Memory B cell (primary cell): Measurements from ENCODE around the gene ZNF646.

Experiments
- ATAC-seq: fragments of 150-1000 bp; cut with Tn5 transposase; 2 replicates; pipeline ENCODE4 v1.10.0; 2021; ENCODE audit warnings: low read depth, mild to moderate bottlenecking, moderate library complexity
- DNase-seq, 2 donors: peaks; one replicate each; pipeline ENCODE4 v3.0.0; 2022; ENCODE audit warnings: low spot score in 2 of 2
- H3K27ac Mint-ChIP-seq: one replicate; pipeline ENCODE4 v1.8.0; 2022; ENCODE audit warnings: mild to moderate bottlenecking, moderate library complexity, mixed read lengths
- H3K27me3 Mint-ChIP-seq: one replicate; pipeline ENCODE4 v1.8.0; 2022; ENCODE audit warnings: mixed read lengths
- H3K36me3 Mint-ChIP-seq: one replicate; pipeline ENCODE4 v1.8.0; 2022; ENCODE audit warnings: mild to moderate bottlenecking, mixed read lengths
- H3K4me1 Mint-ChIP-seq: one replicate; pipeline ENCODE4 v1.8.0; 2022; ENCODE audit warnings: mixed read lengths
- H3K4me3 Mint-ChIP-seq: one replicate; pipeline ENCODE4 v1.8.0; 2022; ENCODE audit warnings: mild to moderate bottlenecking, moderate library complexity, mixed read lengths
- H3K9me3 Mint-ChIP-seq: one replicate; pipeline ENCODE4 v1.8.0; 2022; ENCODE audit warnings: mixed read lengths

Gene ZNF646

DNA sequence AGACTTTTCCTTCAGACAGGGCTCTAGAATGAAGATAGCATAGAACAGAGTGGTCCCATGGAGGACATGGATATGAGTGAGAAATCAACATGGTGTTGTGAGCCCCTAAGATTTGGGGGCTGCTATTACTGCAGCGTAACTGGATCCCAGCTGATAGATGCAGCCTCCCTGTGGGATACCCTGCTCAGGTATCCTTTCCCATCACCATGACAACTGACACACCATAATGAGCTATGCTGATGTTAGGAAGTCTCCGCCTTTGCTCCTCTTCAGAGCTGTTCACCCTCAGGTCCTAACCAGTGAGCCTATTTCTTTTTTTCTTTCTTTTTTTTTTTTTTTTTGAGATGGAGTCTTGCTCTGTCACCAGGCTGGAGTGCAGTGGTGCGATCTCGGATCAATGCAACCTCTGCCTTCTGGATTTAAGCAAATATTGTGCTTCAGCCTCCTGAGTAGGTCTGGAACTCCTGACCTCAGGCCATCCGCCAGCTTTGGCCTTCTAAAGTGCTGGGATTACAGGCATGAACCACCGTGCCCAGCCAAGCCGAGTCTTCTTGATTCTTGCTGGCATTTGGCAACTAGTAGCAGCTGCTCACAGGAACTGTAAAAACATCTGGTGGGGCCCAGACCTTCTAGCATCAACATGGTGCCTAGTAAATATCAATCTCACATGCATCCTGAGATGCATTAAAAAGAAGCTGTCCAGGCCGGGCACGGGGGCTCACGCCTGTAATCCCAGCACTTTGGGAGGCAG lies 23.8 kb upstream of the ZNF646 start:
- Mint-ChIP-seq H3K4me3 (no peak overlapping the region), H3K36me3 (peaks cover 3% of the 10 kb centered on the region), H3K9me3 (no peaks in the 10 kb centered on the region), H3K27ac (no peak overlapping the region), H3K27me3 (peaks cover 2% of the 10 kb centered on the region), H3K4me1 (peaks cover 5% of the 10 kb centered on the region)
- ATAC-seq = no peak
- DNase-seq = no peak

GRCh38 chr16:31052114-31052513 lies 22.1 kb upstream of the ZNF646 start:
- Mint-ChIP-seq H3K4me1 (peaks cover 5% of the 10 kb centered on the region), H3K4me3 (no peak overlapping the region), H3K36me3 (peaks cover 3% of the 10 kb centered on the region), H3K27me3 (peaks cover 2% of the 10 kb centered on the region), H3K9me3 (no peaks in the 10 kb centered on the region), H3K27ac (no peak overlapping the region)
- DNase-seq = no peak
- ATAC-seq = no peak

DNA sequence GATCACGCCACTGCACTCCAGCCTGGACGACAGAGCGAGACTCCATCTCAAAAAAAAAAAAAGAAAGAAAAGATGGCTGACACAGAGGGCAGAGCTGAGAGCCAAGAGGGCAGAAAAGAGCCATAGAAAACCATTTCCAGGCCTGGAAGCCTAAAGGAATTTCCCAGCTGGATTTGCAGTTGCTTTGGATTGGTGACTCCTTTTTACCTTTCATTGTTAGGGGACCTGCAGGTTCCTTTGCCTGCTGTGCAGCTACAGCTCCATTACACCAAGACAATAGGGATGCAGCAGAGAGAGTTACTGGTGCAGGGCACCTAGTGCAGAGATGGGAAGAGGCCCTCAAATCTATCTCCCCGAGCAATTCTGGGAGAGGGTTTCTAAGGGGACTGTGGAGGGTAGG lies 18.6 kb upstream of the ZNF646 start:
- no peak overlapping the region for H3K4me3 Mint-ChIP-seq
- no peak for DNase-seq
- no peak overlapping the region for H3K27ac Mint-ChIP-seq
- H3K9me3 Mint-ChIP-seq = no peaks in the 10 kb centered on the region
- peaks cover 2% of the 10 kb centered on the region for H3K27me3 Mint-ChIP-seq
- no peak for ATAC-seq
- no peaks in the 10 kb centered on the region for H3K4me1 Mint-ChIP-seq
- H3K36me3 Mint-ChIP-seq = peaks cover 5% of the 10 kb centered on the region

GRCh38 chr16:31061126-31061812 lies 13.0 kb upstream of the ZNF646 start:
- no peak for DNase-seq
- Mint-ChIP-seq H3K4me1 (no peaks in the 10 kb centered on the region), H3K9me3 (no peaks in the 10 kb centered on the region), H3K4me3 (no peak overlapping the region), H3K27ac (no peak overlapping the region), H3K27me3 (no peaks in the 10 kb centered on the region), H3K36me3 (peaks cover 15% of the 10 kb centered on the region)
- no peak for ATAC-seq

- H3K27me3 Mint-ChIP-seq = no peaks in the 10 kb centered on the region
- no peak overlapping the region for H3K27ac Mint-ChIP-seq
- H3K36me3 Mint-ChIP-seq = peaks cover 15% of the 10 kb centered on the region
- DNase-seq (no peak), ATAC-seq (no peak)
- no peaks in the 10 kb centered on the region for H3K9me3 Mint-ChIP-seq
- no peaks in the 10 kb centered on the region for H3K4me1 Mint-ChIP-seq
- H3K4me3 Mint-ChIP-seq = no peak overlapping the region
These were observed 12.3 kb upstream of the ZNF646 start for GRCh38 chr16:31061813-31062440.

GRCh38 chr16:31063495-31063842 lies 10.8 kb upstream of the ZNF646 start:
- Mint-ChIP-seq H3K9me3 (no peaks in the 10 kb centered on the region), H3K4me1 (peaks cover 3% of the 10 kb centered on the region), H3K27me3 (no peaks in the 10 kb centered on the region), H3K36me3 (peaks cover 13% of the 10 kb centered on the region), H3K4me3 (no peak overlapping the region), H3K27ac (no peak overlapping the region)
- ATAC-seq (no peak), DNase-seq (no peak)

GRCh38 chr16:31063843-31064611 lies 10.2 kb upstream of the ZNF646 start:
- H3K27ac Mint-ChIP-seq = no peak overlapping the region

DNA sequence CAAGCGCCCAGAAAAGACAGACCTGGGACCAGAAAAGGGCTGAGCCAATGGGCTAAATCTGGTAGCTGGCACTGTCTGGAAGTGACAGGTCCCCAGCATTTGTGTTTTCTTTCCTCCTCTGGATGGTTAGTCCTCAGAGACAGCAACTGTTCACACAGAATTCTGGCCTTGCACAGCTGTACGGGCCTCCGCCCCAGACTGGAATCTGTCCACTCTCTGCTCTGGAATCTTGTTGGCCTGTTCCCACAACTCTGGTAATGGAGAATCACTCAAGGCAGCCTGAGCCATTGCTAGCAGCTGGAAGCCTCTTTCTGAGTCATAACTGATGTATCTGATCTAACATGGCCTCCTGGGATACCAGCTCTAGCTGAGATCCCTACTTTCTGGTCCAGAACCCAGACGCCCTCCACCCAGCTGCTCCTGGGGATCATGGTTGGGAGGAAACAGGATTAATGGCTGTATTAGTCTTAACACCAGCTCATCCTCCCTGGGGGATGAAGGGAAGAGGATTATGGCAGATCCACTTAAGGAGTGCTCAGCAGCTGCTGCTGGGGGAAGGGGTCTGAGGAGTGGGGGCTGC lies 9.2 kb upstream of the ZNF646 start:
- Mint-ChIP-seq H3K27ac (peak overlapping the region; percentile 55), H3K9me3 (no peaks in the 10 kb centered on the region), H3K27me3 (no peaks in the 10 kb centered on the region), H3K4me3 (no peak overlapping the region), H3K36me3 (peaks cover 15% of the 10 kb centered on the region), H3K4me1 (peaks cover 10% of the 10 kb centered on the region)
- no peak for ATAC-seq
- DNase-seq = no peak

More at GRCh38 chr16:31063843-31064611, 10.2 kb upstream of the ZNF646 start:
- peaks cover 5% of the 10 kb centered on the region for H3K4me1 Mint-ChIP-seq
- H3K36me3 Mint-ChIP-seq = peaks cover 13% of the 10 kb centered on the region
- H3K27me3 Mint-ChIP-seq = no peaks in the 10 kb centered on the region
- H3K4me3 Mint-ChIP-seq = no peak overlapping the region
- ATAC-seq (no peak), DNase-seq (no peak)
- H3K9me3 Mint-ChIP-seq = no peaks in the 10 kb centered on the region

GRCh38 chr16:31067342-31067741 lies 6.9 kb upstream of the ZNF646 start:
- Mint-ChIP-seq H3K36me3 (peaks cover 12% of the 10 kb centered on the region), H3K4me1 (peaks cover 18% of the 10 kb centered on the region), H3K27me3 (no peaks in the 10 kb centered on the region), H3K27ac (no peak overlapping the region), H3K4me3 (no peak overlapping the region), H3K9me3 (no peaks in the 10 kb centered on the region)
- no peak for DNase-seq
- no peak for ATAC-seq

- H3K9me3 Mint-ChIP-seq = no peaks in the 10 kb centered on the region
- no peak for DNase-seq
- H3K4me1 Mint-ChIP-seq = peaks cover 35% of the 10 kb centered on the region
- ATAC-seq = no peak
- no peaks in the 10 kb centered on the region for H3K27me3 Mint-ChIP-seq
- peak overlapping the region; percentile 39 for H3K4me3 Mint-ChIP-seq
- no peak overlapping the region for H3K27ac Mint-ChIP-seq
- H3K36me3 Mint-ChIP-seq = peaks cover 2% of the 10 kb centered on the region
These were observed 2.4 kb upstream of the ZNF646 start for GRCh38 chr16:31071861-31072260.

DNA sequence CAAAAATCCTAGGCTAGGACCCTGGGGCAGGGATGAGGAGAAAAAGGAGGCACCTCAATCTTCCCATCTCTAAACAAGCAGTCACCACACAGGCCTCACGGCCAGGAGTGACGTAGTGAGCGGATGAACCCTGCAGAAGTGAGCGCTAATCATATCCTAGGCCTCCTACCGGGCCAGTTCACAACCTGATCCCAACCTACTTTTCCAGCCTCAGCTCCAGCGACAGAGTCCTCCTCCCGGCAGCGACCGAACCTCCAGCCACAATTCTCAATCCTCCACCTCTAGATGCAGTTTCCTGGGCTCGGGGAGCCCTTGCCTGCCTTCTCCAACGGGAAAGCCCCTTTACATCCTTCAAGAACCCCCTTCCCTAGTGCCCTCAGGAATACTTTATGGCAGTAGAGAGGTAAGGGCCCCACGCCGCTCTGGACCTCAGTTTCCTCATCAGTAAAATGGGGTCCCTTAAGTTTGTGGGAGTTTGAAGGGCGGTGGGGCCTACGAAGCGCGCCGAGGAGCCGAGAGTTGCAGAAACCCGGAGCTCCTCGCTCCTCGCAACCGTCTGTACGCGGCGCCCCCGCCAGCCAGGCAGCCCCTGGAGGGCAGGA lies 1.6 kb upstream of the ZNF646 start:
- DNase-seq = no peak
- H3K9me3 Mint-ChIP-seq = no peaks in the 10 kb centered on the region
- ATAC-seq = no peak

GRCh38 chr16:31073142-31073969 lies 866 bp upstream of the ZNF646 start:
- peak; percentile 55 for ATAC-seq
- H3K27ac Mint-ChIP-seq = peak overlapping the region; percentile 95

More for the DNA sequence above, 1.6 kb upstream of the ZNF646 start:
- Mint-ChIP-seq H3K27ac (peak overlapping the region; percentile 66), H3K4me3 (peak overlapping the region; percentile 95), H3K27me3 (no peaks in the 10 kb centered on the region), H3K4me1 (peaks cover 35% of the 10 kb centered on the region), H3K36me3 (peaks cover 2% of the 10 kb centered on the region)

GRCh38 chr16:31074814-31075183 lies 577 bp downstream of the ZNF646 start:
- ATAC-seq (no peak), DNase-seq (no peak)
- Mint-ChIP-seq H3K27me3 (no peaks in the 10 kb centered on the region), H3K4me1 (peaks cover 28% of the 10 kb centered on the region), H3K27ac (peak overlapping the region; percentile 95), H3K4me3 (peak overlapping the region; percentile 93), H3K36me3 (peaks cover 13% of the 10 kb centered on the region), H3K9me3 (no peaks in the 10 kb centered on the region)

More at GRCh38 chr16:31073142-31073969, 866 bp upstream of the ZNF646 start:
- Mint-ChIP-seq H3K27me3 (no peaks in the 10 kb centered on the region), H3K36me3 (peaks cover 9% of the 10 kb centered on the region), H3K9me3 (no peaks in the 10 kb centered on the region), H3K4me1 (peaks cover 32% of the 10 kb centered on the region), H3K4me3 (peak overlapping the region; percentile 95)
- peak; percentile 69 to 82 for DNase-seq
